GM18520 (cell line): ENCODE results near the gene POLD2.
"Not testable (repeated sequence)": the region's sequence is repeated elsewhere in the genome, so short reads cannot be mapped to it uniquely, and the experiment has no call there.

ENCODE experiments used
- ATAC-seq: cut with Tn5 transposase; IDR thresholded peaks from one replicate; pipeline ENCODE4 v1.9.1; 2021; ENCODE audit not compliant: unreplicated experiment

Gene POLD2

DNA sequence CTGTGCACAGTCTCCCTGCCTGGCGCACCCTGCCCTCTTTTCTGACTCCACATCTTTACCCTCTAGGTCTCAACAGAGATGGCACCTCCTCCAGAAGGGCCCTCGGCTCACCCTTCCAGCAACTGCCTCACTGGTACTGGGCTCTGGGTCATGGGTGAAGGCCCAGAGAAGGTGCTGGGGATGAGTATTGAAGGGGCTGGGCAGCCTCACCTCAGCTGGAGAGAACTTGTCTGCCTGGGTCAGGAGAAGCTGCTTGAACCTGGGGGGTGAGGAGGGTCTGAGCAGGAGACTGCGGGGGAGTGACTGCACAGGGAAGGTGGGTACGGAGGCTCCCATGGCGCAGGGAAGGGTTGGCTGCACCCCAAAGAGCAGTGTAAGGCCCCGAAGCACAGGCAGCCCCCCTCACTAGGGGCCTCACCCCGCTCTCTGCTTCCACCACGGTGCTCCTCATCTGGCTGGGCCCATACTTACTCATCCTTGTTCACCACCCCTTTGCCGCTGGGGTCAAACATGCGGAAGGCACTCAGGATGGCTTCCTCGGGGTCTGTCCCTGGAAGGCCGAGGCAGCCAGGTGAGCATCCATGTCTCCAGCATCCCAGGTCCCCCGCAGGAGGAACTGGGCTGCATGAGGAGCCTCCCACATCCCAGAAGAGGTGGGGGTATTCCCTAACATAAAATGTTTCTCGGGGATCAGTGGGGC, 16.1 kb upstream of the POLD2 start:
- ATAC-seq, result no peak

- ATAC-seq, result no peak
These were observed 15.3 kb upstream of the POLD2 start for GRCh38 chr7:44138698-44139097.

- no peak for ATAC-seq
These were observed 13.4 kb upstream of the POLD2 start for GRCh38 chr7:44136731-44137130.

GRCh38 chr7:44134943-44135628, 11.7 kb upstream of the POLD2 start:
- ATAC-seq, result no peak

DNA sequence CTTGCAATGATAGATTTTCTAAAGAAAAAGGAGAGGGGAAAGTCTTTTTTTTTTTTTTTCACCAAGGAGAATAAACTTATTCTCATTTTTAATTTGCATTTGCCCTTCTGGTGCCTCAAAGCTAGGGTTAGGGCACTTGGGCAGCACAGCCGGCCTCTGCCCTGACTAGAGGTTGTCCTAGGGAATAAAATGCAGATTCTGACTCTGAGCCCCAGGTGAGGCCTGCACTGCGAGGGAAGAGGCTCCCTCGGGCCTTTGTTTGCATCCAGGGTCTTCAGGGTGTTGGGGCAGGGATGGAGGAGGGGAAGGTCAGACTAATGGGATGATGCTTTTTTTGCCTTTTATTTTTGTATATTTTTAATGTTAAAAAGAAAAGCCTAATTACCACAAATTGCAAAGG, 9.9 kb upstream of the POLD2 start:
- ATAC-seq, result no peak

DNA sequence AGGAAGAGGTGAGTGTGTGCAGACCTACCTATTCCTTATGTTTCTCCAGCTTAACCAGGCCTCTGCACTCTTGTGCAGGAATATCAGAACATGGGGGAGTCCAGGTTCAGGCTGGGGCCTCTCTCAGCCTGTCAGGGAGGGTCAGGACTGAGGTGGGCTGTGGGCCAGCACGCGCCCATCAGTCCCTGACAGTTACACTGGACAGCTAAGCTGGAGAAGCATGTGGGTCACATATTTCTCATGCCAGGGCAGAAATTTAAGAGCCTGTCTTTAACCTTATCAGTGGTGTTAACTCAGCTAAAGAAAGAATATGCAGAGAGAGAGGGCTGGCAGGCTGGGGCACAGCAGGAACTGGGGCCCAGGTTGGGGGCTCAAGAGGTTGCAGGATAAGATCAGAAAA, 8.7 kb upstream of the POLD2 start:
- no peak for ATAC-seq

DNA sequence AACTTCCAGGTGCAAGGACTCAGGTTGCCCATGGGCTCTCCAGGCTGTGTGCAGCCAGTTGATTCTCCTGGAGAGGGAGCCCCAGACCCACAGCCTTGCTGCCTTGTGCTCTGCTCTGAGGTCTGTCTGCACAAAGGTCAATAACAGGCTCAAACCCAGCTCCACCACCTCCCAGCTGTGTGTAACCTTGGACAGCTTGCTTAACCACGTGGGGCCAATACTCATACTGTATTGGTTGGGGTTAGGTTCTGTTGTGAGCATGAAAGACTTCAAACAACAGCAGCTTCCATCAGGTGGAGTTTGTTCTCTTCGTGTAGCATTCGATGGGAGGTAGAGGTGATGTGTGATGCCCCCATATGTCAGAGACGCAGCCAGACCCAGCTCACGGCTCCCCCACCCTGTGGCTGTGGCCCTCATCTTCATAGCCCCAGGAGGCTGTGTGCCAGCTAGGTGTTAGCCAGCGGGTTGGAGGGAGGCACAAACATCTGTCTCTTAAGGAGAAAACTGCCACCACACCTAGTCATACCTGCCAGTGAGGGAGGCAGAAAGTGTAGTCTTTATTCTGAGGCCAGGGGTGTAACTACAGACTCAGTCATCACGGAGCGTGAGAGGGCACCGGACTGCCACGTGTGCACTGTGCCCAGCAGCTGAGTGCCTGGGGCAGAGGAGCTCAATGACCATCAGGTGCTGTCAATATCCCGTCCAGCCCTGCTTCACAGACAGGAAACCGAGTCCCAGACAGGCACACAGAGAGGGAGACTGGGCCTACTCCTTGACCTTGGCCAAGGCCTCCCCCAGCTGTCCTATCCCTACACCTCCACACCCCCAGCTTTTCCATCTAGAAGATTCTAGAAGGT, 8.1 kb upstream of the POLD2 start:
- ATAC-seq, result no peak

GRCh38 chr7:44128721-44129582, 5.6 kb upstream of the POLD2 start:
- ATAC-seq, result no peak

DNA sequence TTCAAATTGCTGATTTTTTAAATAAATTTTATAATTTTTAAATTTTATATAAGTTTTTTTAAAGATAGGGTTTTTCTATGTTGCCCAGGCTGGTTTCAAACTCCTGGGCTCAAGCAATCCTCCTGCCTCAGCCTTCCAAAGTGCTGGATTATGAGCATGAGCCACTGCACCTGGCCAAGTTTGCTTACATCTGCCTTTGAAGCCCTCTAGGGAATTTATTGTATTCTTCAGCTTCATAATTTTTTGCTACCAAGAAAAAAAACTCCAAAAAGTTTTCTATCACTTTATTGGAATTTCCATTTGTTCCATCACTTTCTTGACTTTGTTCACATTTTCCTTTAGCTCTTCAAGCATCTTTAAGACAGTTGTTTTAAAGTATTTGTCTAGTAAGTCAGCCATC, 3.8 kb upstream of the POLD2 start:
- ATAC-seq, result no peak

DNA sequence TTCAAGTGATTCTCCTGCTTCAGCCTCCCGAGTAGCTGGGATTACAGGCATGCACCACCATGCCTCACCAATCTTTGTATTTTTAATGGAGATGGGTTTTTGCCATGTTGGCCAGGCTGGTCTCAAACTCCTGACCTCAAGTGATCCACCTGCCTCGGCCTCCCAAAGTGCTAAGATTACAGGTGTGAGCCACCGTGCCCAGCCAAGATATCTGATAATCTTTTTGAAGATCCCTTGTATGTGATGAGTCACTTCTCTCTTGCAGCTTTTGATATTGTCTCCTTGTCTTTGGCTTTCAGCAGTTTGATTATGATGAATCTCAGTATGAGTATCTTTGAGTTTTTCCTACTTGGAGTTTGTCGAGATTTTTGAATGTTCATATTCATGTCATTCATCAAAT, 3.2 kb upstream of the POLD2 start:
- not testable (repeated sequence) for ATAC-seq

DNA sequence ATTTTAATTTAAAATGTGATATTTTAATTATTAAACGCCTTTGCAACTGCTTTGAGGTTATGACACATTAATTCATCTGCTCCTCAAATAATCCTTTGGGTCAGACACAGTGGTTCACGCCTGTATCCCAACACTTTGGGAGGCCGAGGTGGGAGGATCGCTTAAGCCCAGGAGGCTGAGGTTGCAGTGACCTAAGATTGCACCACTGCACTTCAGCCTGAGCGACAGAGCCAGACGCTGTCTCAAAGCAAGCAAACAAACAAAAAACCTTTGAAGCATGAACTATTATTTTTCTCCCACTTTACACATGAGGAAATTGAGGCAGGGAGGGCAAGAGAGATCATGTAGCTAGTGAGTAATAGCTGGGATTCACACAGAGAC, 1.5 kb upstream of the POLD2 start:
- ATAC-seq, result no peak

- no peak for ATAC-seq
These were observed 819 bp downstream of the POLD2 start for GRCh38 chr7:44122529-44122928.

- ATAC-seq, result no peak
These were observed 1.5 kb downstream of the POLD2 start for GRCh38 chr7:44121761-44122420.

- ATAC-seq, result no peak
These were observed 3.0 kb downstream of the POLD2 start for GRCh38 chr7:44120395-44120794.

DNA sequence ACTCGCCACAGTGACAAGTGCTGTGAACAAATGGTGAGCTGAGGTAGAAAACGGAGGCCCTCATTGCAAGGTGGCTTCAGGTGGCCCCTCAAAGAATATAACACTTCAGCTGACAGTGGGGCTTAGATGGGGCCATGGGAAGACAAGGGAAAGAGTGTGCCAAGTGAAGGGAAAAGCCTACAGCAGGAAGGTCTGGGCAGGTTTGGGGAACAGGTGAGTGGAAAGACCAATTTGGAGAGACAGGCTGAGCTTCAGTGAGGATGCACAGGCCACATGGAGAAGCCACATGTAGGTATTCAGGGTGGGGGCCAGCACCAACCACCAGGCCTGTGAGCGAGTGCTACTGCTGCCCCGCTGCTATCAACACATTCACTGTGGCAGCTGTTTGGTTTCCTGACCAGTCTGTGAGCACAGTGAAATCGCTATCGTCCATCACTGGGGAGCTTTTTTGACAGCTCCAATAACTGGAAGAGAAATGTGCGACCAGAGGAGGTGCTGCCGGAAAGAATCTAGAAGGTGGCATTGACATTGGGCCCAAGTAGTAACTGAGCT, 3.4 kb downstream of the POLD2 start:
- no peak for ATAC-seq

DNA sequence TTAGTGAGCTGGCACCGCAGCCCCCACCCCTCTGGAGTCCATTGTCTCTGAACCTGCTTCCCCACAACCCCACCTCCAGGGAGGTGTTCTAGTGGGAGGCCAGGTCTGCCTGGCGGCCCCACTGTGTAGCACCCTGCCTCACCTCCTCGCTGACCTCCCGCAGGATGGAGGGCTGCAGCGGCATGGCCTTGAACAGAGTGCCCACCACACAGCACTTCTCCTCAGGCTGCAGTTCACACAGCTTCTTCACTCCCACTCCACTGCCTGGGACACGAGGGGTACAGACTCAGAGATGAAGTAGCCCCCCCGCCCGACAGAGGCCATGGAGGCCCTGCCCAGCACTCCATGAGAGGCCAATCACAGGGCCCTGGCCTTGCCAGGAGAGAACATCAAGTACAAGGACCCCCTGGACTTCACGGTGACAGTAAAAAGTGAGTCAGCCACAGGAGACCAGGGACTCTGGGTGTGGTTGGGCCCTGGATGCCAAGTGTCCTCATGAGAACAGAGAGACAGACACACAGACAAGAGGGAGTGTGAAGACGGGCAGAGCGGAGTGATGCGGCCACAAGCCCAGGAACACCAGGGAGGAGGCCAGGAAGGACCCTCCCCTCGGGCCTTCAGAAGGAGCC, 5.4 kb downstream of the POLD2 start:
- ATAC-seq, result no peak

DNA sequence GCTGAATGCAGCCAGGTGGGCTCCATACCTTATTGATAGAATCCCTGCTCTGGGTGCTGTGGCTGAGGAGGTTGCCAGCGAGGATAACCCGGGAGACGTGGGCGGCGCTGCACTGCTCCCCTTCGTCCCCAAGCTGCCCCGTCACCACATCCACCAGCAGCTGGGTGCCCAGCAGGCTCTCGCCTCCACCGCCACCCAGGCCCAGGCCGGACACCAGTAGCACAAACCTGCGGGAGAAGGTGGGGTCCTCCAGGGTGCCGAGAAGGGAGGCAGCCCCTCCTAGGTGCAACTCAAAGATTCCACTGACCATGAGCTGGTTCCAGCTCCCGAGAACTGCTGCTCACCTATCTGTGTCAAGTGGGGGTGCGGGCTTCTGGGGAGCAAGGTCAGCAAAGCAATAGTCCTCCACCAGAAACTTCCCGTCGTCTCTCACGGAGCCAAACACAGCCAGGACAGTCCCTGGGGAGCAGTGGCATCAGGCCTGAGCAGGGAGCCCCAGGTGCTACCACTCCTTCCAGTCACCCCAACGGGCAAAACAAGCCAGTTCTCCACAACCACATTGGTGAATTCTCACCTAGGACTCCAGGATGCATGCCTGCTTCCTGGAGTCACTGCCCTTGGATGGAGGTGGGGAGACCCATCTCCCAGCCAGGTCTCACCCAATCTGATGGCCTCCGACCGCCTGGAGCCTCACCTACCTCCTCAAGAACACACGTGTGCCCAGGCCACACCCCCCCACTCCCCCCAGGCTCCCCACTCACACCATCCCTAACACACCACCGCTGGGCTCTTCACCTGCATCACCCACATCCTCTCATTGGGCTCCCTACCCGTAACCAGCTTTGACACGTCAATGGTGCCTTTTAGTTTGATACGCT, 6.3 kb downstream of the POLD2 start:
- ATAC-seq, result no peak

- ATAC-seq, result no peak
These were observed 7.1 kb downstream of the POLD2 start for GRCh38 chr7:44116087-44116788.
